GM21619 (cell line): ENCODE results near the gene FOLR1.
"Not testable (repeated sequence)": the region's sequence is repeated elsewhere in the genome, so short reads cannot be mapped to it uniquely, and the experiment has no call there.

Experiments used
- ATAC-seq: cut with Tn5 transposase; IDR thresholded peaks from one replicate; pipeline ENCODE4 v1.9.1; 2021; ENCODE audit not compliant: unreplicated experiment

Gene FOLR1

GRCh38 chr11:72191961-72192381 lies at the start of gene FOLR1:
TSS of gene FOLR1 (plus strand) at chr11:72192140. CDS start at chr11:72192174, 34 bp downstream.
- ATAC-seq, result no peak

DNA sequence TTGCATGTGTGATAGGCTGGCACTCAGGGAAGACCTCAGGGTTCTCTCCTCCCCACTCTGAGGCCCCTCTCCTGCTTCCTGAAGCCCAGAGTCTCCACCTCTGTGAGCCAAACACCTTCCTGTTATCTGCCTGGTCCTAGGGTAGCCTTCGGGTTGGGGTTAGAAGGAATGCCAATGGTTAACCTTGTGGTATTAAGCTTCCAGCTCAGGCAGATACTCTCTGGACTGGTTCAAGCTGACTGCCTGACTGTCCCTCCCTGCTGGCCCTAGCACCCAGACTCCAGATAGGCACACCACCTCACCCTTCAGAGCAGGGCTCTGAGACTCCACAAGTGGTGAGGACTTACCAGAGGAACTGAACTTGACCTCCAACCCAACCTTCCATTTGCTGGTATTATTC lies 49.4 kb upstream of the FOLR1 start:
- not testable (repeated sequence) for ATAC-seq

DNA sequence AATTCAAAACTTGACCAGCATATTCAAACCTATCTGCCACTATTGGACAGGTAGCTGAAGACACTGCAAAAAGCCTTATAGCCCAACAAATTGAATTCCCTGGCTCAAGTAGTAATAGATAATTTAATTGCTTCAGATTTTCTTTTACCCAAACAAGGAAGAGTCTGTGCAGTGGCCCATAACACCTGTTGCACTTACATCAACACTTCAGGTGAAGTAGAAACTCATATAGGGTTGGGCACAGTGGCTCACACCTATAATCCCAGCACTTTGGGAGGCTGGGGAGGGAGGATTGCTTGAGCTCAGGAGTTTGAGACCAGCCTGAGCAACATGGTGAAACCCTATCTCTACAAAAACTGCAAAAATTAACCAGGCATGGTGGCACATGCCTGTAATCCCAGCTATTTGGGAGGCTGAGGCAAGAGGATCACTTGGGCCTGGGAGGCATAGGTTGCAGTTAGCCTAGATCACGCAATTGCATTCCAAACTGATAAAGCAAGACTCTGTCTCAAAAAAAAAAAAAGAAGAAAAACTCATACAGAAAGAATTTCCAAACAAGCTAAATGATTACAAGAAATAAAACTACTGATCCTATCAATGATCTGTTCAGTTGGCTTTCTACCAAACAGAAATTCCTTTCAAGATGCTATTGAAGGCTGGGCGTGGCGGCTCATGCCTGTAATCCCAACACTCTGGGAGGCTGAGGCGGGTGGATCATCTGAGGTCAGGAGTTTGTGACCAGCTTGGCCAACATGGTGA lies 47.0 kb upstream of the FOLR1 start:
- ATAC-seq, result no peak

DNA sequence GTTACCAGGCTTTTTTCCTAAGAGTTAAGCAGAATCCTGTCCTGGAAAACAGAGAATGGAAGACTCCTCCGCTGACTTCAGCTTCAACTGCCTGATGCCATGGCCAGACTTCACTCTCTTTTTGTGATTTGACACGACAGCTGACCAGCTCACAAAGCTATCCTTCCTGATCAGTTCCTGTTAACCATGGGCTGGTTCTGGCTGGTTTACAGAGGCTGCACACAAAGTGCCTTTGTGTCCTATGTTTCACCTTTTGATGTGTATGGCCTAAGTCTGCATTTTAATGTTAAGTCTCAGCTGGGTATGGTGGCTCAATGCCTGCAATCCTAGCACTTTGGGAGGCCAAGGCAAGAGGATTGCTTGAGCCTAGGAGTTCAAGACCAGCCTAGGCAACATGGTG lies 45.3 kb upstream of the FOLR1 start:
- ATAC-seq, result no peak

DNA sequence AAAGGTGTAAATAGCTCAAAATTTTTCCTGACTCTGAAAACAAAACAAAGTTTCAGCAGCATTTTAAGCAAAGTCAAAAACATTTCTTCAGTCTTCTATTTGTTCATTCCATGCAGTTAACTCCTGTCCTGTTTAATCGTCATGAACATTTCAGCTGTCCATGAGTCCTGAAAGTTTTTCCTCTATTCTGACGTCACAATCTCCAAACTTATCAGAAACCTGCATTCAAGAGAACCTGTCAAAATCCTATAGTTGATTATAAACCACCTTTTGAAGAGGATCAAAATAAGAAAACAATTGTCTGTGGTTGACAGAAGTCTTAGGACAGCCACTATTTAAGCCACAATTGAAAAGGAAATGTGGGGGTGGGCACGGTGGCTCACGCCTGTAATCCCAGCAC lies 41.1 kb upstream of the FOLR1 start:
- ATAC-seq, result no peak

- ATAC-seq, result not testable (repeated sequence)
Measured at GRCh38 chr11:72153874-72154273, 38.1 kb upstream of the FOLR1 start.

DNA sequence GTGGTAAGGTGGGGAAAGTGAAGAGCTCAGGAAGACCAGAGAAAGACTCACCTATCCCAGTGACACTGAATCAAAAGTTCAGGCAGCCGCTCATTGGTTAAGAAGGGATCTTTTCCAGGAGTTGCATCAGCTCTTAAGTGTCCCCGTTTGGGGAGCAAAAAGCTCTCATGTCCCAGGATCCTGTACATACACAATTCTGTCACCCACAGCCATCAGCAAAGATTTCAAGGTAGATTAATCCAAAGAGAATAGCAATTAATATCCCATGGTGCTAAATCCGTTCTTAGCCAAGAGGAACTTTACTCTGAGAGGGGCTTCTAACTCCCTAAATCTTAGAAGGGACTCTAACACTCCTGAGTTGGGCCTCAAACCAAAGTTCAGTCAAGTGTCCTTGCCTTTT lies 37.1 kb upstream of the FOLR1 start:
- ATAC-seq, result no peak

DNA sequence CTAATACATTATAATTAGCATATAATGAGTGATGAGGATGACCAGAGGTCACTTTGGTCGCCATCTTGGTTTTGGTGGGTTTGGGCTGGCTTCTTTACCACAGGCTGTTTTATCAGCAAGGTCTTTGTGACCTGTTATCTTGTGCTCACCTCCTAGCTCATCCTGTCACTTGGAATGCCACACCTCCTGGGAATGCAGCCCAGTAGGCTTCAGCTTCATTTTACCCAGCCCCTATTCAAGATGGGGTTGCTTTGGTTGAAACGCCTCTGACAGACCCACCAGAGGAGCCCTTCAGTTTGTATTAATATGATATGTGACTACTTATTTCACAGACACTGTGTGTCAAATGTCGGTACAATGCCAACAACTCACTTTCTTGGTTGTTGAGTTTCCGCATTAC lies 36.2 kb upstream of the FOLR1 start:
- no peak for ATAC-seq

GRCh38 chr11:72157131-72157530 lies 34.8 kb upstream of the FOLR1 start:
- ATAC-seq, result no peak

DNA sequence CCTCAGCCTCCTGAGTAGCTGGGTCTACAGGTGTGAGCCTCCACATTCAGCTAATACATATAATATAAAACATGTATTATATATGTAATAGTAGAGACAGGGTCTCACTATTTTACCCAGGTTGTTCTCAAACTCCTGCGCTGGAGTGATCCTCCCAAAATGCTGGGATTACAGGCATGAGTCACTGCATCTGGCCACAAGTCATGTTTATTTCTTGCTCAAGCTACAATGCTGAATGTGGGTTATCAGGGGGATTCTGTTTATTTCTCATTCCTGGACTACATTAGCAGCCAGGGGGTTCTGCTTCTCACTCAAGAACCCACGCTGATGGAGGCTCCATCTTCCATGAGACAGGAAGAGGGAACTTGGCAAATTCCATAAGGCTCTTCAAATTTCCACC lies 31.6 kb upstream of the FOLR1 start:
- ATAC-seq, result no peak

- ATAC-seq, result no peak
Measured at GRCh38 chr11:72162891-72163492, 28.9 kb upstream of the FOLR1 start.

DNA sequence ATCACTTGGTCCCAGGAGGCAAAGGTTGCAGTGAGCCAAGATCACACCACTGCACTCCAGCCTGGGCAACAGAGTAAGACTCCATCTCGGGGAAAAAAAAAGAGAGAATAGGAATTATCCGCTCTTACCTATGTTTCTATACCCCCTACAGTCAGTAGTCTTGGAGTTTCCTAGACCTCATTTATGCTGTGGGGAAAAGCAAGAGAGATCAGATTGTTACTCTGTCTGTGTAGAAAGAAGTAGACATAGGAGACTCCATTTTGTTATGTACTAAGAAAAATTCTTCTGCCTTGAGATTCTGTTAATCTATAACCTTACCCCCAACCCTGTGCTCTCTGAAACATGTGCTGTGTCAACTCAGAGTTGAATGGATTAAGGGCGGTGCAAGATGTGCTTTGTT lies 27.8 kb upstream of the FOLR1 start:
- not testable (repeated sequence) for ATAC-seq

DNA sequence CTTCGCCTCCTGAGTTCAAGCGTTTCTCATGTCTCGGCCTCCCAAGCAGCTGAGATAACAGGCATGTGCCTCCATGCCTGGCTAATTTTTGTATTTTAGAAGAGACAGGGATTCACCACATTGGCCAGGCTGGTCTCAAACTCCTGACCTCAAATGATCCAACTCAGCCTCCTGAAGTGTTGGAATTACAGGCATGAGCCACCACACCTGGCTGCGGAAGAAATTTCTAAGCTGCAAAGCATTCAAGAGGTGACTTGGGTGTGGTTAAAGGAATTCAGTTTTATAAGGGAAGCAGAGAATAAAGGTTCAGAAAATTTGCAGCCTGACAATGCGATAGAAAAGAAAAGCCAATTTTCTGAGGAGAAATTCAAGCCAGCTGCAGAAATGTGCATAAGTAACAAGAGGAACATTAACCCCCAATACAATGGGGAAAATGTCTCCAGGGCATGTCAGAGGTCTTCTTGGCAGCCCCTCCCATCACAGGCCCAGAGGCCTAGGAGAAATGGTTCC lies 22.8 kb upstream of the FOLR1 start:
- not testable (repeated sequence) for ATAC-seq

DNA sequence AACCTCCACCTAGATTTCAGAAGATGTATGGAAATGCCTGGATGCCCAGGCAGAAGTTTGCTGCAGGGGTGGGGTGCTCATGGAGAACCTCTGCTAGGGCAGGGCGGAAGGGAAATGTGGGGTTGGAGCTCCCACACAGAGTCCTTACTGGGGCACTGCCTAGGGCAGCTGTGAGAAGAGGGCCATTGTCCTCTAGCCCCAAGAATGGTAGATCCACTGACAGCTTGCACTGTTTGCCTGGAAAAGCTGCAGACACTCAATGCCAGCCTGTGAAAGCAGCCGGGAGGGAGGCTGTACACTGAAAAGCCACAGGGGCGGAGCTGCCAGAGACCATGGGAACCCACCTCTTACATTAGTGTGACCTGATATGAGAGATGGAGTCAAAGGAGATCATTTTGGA lies 22.2 kb upstream of the FOLR1 start:
- not testable (repeated sequence) for ATAC-seq

DNA sequence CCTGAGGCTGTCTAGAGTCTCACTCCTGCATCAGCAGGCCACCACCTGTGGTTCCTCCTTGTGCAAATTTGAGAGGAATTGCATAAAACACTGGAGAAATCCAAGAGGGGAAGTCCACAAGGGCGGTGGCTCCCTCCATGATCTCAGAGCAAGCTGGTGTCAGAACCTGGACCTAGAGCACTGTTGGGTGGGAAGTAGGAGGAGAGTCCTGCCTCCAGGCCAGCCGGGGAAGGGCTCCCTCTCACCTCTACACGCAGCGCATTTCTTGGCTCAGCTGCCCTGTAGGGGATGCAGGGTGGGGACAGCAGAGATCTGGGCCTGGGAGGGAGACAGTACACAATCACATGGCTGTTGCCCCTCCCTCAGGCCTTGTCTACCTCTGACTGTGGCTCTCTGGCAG lies 19.9 kb upstream of the FOLR1 start:
- ATAC-seq, result not testable (repeated sequence)

DNA sequence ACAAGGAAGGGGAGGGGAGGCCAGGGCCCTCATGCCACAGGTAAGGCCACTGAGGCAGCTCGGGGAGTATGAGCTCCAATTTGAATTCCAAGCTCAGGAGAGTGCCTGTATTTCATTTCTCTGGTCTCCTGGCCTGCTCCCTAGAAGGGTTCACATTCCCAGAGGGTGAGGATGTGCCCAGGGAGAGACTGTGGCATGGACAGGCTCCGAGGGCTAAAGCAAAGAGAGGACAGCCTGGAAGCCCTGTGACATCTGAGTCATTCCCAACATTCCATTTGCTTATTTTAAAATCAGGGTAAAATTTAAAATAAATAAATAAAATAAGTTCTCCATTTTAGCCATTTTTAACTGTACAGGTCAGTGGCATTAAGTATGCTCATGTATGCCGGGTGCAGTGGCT lies 18.6 kb upstream of the FOLR1 start:
- no peak for ATAC-seq

DNA sequence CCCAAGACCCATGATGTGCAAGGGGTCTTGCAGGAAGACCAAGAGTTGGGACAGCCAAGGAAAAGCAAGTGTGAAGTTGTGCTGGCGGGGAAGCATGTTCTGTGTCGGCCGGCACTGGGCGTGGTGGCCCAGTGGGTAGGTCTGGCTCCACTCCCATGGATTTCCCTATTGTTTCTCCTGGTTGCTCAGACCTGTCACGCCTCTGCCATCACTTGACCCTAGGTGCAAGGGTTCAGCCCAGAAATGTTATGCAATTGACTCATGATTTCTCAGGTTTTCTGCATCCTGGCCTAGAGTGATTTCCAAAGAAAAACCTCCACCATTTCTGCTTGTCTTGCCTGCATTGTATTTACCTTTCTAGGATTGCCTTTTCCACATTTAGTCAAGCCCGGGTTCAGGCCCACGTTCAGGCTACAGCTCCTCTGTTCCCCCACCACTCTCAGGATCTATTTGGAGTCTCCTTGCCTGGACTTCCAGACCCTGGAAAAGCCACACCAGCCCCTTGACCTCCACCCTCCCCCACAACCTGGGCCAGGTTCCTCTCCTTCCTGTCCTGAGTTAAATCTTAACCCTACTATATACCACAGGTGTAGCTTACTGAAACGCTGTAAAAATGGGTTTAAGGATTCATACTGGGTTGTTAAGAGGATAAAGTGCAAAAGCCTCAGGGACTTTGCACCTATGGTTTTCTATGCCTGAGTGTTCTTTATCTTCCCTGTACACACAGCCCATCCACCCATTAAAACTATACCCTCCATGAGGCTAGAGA lies 17.5 kb upstream of the FOLR1 start:
- ATAC-seq, result no peak

DNA sequence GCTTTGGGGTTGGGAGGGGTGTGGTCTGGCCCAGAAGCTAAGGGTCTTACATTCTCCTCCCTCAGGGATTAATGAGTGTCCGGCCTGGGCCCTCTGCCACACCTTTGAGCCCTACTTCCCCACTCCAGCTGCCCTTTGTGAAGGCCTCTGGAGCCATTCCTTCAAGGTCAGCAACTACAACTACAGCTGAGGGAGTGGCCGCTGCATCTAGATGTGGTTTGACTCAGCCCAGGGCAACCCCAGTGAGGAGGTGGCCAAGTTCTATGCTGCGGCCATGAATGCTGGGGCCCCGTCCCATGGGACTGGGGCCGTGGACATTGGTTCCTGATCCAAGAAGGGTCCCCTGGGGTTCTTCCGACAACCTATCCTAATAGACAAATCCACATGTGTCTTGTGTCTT lies 14.3 kb upstream of the FOLR1 start:
- ATAC-seq, result no peak

DNA sequence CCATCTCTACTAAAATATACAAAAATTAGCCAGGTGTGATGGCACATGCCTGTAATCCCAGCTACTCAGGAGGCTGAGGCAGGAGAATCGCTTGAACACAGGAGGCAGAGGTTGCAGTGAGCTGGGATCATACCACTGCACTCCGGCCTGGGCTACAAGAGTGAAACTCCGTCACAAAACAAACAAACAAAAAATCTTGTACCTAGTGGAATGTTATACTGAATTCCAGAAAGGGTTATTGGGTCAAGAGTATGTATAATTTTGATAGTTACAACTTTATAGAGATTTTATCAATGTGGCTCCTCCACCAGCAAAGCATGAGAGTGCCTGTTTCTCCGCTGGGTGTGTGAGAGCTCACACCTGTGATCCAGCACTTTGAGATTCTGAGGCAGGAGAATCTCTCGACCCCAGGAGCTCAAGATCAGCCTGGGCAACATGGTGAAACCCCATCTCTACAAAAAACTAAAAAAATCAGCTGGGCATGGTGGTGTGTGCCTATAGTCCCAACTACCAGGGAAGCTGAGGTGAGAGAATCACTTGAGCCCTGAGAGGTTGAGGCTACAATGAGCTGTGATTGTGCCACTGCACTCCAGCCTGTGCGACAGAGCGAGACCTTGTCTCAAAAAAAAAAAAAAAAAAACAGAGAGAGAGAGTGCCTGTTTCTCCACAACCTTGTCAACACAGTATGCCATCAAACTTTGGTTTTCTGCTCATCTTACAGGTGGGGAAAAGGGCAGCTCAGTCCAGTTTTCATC lies 12.7 kb upstream of the FOLR1 start:
- ATAC-seq, result no peak

- no peak for ATAC-seq
Measured at GRCh38 chr11:72179804-72180396, 12.0 kb upstream of the FOLR1 start.
